Mesenchymal stem cell (in vitro differentiated cells and primary cell): ENCODE data around the gene LRCH4.
"Not testable (repeated sequence)": the region's sequence is repeated elsewhere in the genome, so short reads cannot be mapped to it uniquely, and the experiment has no call there.

Source experiments
- DNase-seq: peaks from one replicate; pipeline ENCODE4 v3.0.0-alpha.2; 2013
- H2AFZ ChIP-seq: one replicate; pipeline ENCODE4 v1.6.1; 2013; ENCODE audit warnings: low read depth, mild to moderate bottlenecking, control low read depth, inconsistent platforms, low read length, moderate library complexity
- H2AK5ac ChIP-seq: 2 replicates; pipeline ENCODE4 v1.6.1; 2013; ENCODE audit warnings: low read length, moderate library complexity, mild to moderate bottlenecking, inconsistent platforms; ENCODE audit not compliant: severe bottlenecking
- H2BK120ac ChIP-seq: one replicate; pipeline ENCODE4 v1.6.1; 2013; ENCODE audit warnings: low read depth, mild to moderate bottlenecking, inconsistent platforms, low read length, moderate library complexity
- H2BK12ac ChIP-seq, 2 experiments: one replicate each; pipeline ENCODE4 v1.6.1; 2013; ENCODE audit warnings: inconsistent platforms in 2 of 2, low read length in 2 of 2, mild to moderate bottlenecking in 2 of 2, moderate library complexity in 2 of 2, control low read depth in 1 of 2
- H2BK15ac ChIP-seq: one replicate; pipeline ENCODE4 v1.6.1; 2013; ENCODE audit warnings: mild to moderate bottlenecking, low read depth, inconsistent platforms; ENCODE audit not compliant: poor library complexity, severe bottlenecking
- H2BK5ac ChIP-seq: 2 replicates; pipeline ENCODE4 v1.6.1; 2013; ENCODE audit warnings: low read depth, mild to moderate bottlenecking, low read length, control low read depth, inconsistent platforms; ENCODE audit not compliant: poor library complexity, severe bottlenecking
- H3K14ac ChIP-seq, 2 experiments: one replicate each; pipeline ENCODE4 v1.6.1; 2013; ENCODE audit warnings: inconsistent platforms in 2 of 2, low read length in 2 of 2, control low read depth in 1 of 2, mild to moderate bottlenecking in 1 of 2, moderate library complexity in 1 of 2
- H3K18ac ChIP-seq, 2 experiments: one replicate each; pipeline ENCODE4 v1.6.1; 2013; ENCODE audit warnings: inconsistent platforms in 2 of 2, low read length in 2 of 2, control low read depth in 1 of 2, low read depth in 1 of 2, mild to moderate bottlenecking in 1 of 2
- H3K23ac ChIP-seq, 2 experiments: one replicate each; pipeline ENCODE4 v1.6.1; 2013; ENCODE audit warnings: inconsistent platforms in 2 of 2, low read length in 2 of 2, mild to moderate bottlenecking in 2 of 2, moderate library complexity in 2 of 2, control low read depth in 1 of 2
- H3K27ac ChIP-seq: 2 replicates; pipeline ENCODE4 v1.5.1; 2013; ENCODE audit warnings: mild to moderate bottlenecking, moderate library complexity, low read length, control low read depth, inconsistent platforms; ENCODE audit not compliant: poor library complexity, severe bottlenecking
- H3K27me3 ChIP-seq, 2 experiments: 2 replicates each; pipeline versions ENCODE4 v1.6.1 to v1.7.0; 2013; ENCODE audit warnings: low read length in 2 of 2, mild to moderate bottlenecking in 2 of 2, moderate library complexity in 2 of 2, control low read depth in 1 of 2, inconsistent platforms in 1 of 2; ENCODE audit not compliant: control insufficient read depth in 1 of 2, insufficient read depth in 1 of 2
- H3K36me3 ChIP-seq, 2 experiments: 2 replicates each; pipeline versions ENCODE4 v1.6.1 to v1.7.0; 2013; ENCODE audit warnings: low read length in 2 of 2, control low read depth in 1 of 2, inconsistent platforms in 1 of 2, low read depth in 1 of 2, mild to moderate bottlenecking in 1 of 2; ENCODE audit not compliant: insufficient read depth in 2 of 2, control insufficient read depth in 1 of 2
- H3K4ac ChIP-seq, 2 experiments: one replicate each; pipeline ENCODE4 v1.6.1; 2013; ENCODE audit warnings: inconsistent platforms in 2 of 2, low read length in 2 of 2, mild to moderate bottlenecking in 2 of 2, moderate library complexity in 2 of 2, control low read depth in 1 of 2, low read depth in 1 of 2
- H3K4me1 ChIP-seq: 2 replicates; pipeline ENCODE4 v1.6.1; 2013; ENCODE audit warnings: low read depth, low read length, control low read depth; ENCODE audit not compliant: control insufficient read depth, insufficient read depth
- H3K4me2 ChIP-seq: 2 replicates; pipeline ENCODE4 v1.6.1; 2013; ENCODE audit warnings: low read length, mild to moderate bottlenecking, inconsistent platforms; ENCODE audit not compliant: poor library complexity, severe bottlenecking
- H3K4me3 ChIP-seq, 2 experiments: 2 replicates each; pipeline versions ENCODE4 v1.5.1 to v1.7.0; 2013; ENCODE audit warnings: low read length in 2 of 2, mild to moderate bottlenecking in 2 of 2, control low read depth in 1 of 2, low read depth in 1 of 2; ENCODE audit not compliant: insufficient read depth in 1 of 2
- H3K79me1 ChIP-seq: replicated peaks from 2 replicates; pipeline ENCODE4 v1.6.1; 2013; ENCODE audit warnings: mild to moderate bottlenecking, control low read depth, low read length, inconsistent platforms; ENCODE audit not compliant: poor library complexity, severe bottlenecking
- H3K9ac ChIP-seq: 2 replicates; pipeline ENCODE4 v1.7.0; 2013; ENCODE audit warnings: mild to moderate bottlenecking, low read length, moderate library complexity
- H3K9me3 ChIP-seq: 2 replicates; pipeline ENCODE4 v1.7.0; 2013; ENCODE audit warnings: mild to moderate bottlenecking, low read length; ENCODE audit not compliant: control insufficient read depth
- H4K8ac ChIP-seq: one replicate; pipeline ENCODE4 v1.6.1; 2013; ENCODE audit warnings: inconsistent platforms, mild to moderate bottlenecking, low read length, moderate library complexity
- H4K91ac ChIP-seq: one replicate; pipeline ENCODE4 v1.6.1; 2013; ENCODE audit warnings: mild to moderate bottlenecking, low read length, inconsistent platforms
- WGBS: methylation state at CpG from one replicate; pipeline ENCODE4 v1.1.7; 2013; ENCODE audit warnings: mixed read lengths; 5-methylcytosine and 5-hydroxymethylcytosine counted together

Gene LRCH4

DNA sequence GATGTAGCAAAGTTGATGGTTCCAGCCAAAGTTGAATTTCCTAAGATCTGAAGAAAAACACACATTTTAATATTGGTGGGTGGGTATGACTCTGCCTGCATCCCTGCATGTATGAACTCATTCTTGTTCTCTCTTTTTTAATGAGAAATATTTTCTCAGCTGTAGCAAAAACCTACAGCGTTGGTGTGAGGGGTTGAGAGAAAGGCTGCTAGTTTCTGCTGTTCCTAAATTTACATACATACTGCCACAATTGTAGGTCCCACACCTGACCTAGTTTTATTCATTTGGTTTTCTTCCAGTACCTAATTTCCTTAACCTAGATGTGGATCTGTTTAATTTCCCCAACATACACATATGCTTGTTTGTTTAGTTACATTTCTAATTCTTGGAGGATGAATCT lies 42.3 kb downstream of the LRCH4 start:
- no CpG with 5 or more reads among the region's 1 CpG for WGBS
- Histone ChIP-seq H3K4ac (no peak overlapping the region), H2BK15ac (no peak overlapping the region), H3K9ac (no peak overlapping the region), H4K8ac (no peak overlapping the region), H4K91ac (no peak overlapping the region), H2AK5ac (no peak overlapping the region), H3K27ac (no peak overlapping the region), H2BK120ac (no peak overlapping the region), H3K79me1 (peaks cover 30% of the 10 kb centered on the region), H3K4me2 (no peak overlapping the region), H3K9me3 (no peaks in the 10 kb centered on the region), H2BK5ac (no peak overlapping the region), H3K4me3 (no peak overlapping the region), H3K4me1 (peaks cover 15% of the 10 kb centered on the region), H2BK12ac (no peak overlapping the region), H3K14ac (no peak overlapping the region), H3K36me3 (no peaks in the 10 kb centered on the region), H3K27me3 (no peaks in the 10 kb centered on the region), H3K18ac (no peak overlapping the region), H2AFZ (no peak overlapping the region), H3K23ac (no peak overlapping the region)
- DNase-seq = no peak

DNA sequence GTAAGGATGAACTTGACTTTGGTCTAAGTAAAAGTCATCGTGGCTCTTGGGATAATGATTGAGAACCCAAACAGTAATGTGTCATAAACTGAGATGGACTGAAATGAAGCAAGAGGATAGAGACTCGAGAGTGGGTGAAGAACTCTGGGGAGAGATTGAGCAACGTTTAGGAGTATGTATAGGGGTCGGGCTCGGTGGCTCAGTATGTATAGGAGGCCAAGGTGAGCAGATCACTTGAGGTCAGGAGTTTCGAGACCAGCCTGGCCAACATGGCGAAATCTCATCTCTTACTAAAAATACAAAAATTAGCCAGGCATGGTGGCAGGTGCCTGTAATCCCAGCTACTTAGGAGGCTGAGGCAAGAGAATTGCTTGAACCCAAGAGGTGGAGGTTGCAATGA lies 44.6 kb downstream of the LRCH4 start:
- H3K79me1 ChIP-seq = peaks cover 26% of the 10 kb centered on the region
- H3K23ac ChIP-seq, DNase-seq, H2AFZ ChIP-seq, H2BK120ac ChIP-seq, H3K27ac ChIP-seq, H3K9ac ChIP-seq, H2BK15ac ChIP-seq, H2BK12ac ChIP-seq, H3K4me3 ChIP-seq, H3K18ac ChIP-seq, H3K9me3 ChIP-seq, H2BK5ac ChIP-seq, H2AK5ac ChIP-seq, H4K91ac ChIP-seq, H3K14ac ChIP-seq, H3K4ac ChIP-seq, H3K27me3 ChIP-seq, H3K36me3 ChIP-seq, H3K4me2 ChIP-seq, H4K8ac ChIP-seq: not testable (repeated sequence)
- 68% methylated on average over 5 of the region's 7 CpGs for WGBS
- peaks cover 11% of the 10 kb centered on the region for H3K4me1 ChIP-seq

DNA sequence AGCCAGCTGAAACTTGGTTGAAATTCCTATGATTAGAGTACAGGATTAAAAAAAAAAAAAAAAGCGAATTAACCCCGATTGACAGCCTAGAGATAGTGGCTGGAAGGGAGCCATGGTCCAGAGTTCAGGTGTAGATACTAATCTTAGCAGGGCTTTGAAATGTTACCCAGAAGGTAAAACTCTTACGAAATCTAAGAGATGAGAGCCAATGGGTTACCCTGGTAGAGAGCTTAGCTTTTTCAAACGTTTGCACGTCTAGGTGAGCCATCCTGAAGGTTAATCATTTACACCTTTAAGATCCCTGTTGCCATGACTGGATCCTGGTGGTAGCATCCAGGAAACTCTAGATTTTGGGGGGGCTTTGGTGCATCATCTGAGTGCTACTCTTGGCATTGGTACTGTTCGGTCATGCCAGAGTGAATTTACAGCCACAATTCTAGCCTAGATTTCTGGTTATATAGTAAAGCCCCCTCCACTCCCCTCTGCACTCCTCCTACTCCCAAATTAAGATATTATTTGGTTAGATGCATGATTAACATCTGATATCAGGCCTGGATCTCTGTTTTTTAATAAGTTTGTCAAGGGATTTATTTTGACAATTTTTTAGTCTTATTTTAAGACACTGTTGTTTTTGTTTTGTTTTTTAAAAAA lies 45.7 kb downstream of the LRCH4 start:
- peaks cover 10% of the 10 kb centered on the region for H3K4me1 ChIP-seq
- no peak for DNase-seq
- peaks cover 26% of the 10 kb centered on the region for H3K79me1 ChIP-seq
- no peak overlapping the region for H2AK5ac ChIP-seq
- H2BK120ac ChIP-seq = no peak overlapping the region
- H3K9me3 ChIP-seq = no peaks in the 10 kb centered on the region
- no peak overlapping the region for H3K4ac ChIP-seq
- no peak overlapping the region for H2BK5ac ChIP-seq
- no peak overlapping the region for H3K23ac ChIP-seq
- no peak overlapping the region for H2AFZ ChIP-seq
- no peaks in the 10 kb centered on the region for H3K36me3 ChIP-seq
- H3K9ac ChIP-seq = peak overlapping the region; percentile 81
- WGBS = 48% methylated on average over 5 of the region's 6 CpGs
- no peak overlapping the region for H2BK15ac ChIP-seq
- H3K27me3 ChIP-seq = no peaks in the 10 kb centered on the region
- peak overlapping the region; percentile 100 for H3K4me2 ChIP-seq
- no peak overlapping the region for H3K27ac ChIP-seq
- no peak overlapping the region for H4K91ac ChIP-seq
- no peak overlapping the region for H4K8ac ChIP-seq
- peak overlapping the region; percentile 75 to 89 for H3K4me3 ChIP-seq
- H3K14ac ChIP-seq = no peak overlapping the region
- H2BK12ac ChIP-seq = no peak overlapping the region
- H3K18ac ChIP-seq = no peak overlapping the region

DNA sequence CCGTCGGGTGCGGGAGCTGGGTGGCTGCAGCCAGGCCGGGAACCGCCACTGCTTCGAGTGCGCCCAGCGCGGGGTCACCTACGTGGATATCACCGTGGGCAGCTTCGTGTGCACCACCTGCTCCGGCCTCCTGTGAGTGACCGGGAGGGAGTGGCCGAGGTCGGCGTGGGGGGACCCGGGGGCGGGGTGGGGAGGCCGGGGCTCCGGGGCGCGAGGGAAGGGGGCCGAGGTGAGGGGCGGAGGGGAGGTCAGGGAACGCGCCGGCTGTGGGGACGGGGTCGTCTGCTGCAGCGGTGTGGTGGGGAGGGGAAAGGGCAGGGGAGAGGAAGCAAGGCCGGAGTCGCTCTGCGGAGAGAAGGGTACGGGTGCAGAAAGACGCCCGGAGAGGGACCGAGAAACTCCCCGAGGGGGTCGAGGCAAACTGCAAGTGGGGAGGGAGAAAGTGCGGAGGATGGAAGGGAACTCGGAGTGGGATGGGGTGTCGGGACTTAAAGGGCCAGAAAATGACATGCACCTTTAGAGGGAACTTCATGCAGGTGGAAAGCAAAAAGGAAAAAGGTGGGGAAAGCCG lies 46.4 kb downstream of the LRCH4 start:
- Histone ChIP-seq H4K8ac (peak overlapping the region; percentile 4), H3K9me3 (no peaks in the 10 kb centered on the region), H2BK5ac (no peak overlapping the region), H2BK15ac (peak overlapping the region; percentile 82), H3K79me1 (peaks cover 25% of the 10 kb centered on the region), H2AK5ac (no peak overlapping the region), H3K23ac (peak overlapping the region in 1 of 2 experiments; percentile 89), H3K36me3 (no peaks in the 10 kb centered on the region), H3K4ac (peak overlapping the region; percentile 45 to 81), H3K4me3 (peak overlapping the region; percentile 75 to 89), H4K91ac (no peak overlapping the region), H3K27me3 (no peaks in the 10 kb centered on the region), H3K27ac (no peak overlapping the region), H3K4me2 (peak overlapping the region; percentile 100), H2BK120ac (no peak overlapping the region), H3K4me1 (peaks cover 10% of the 10 kb centered on the region), H3K14ac (peak overlapping the region in 1 of 2 experiments; percentile 55), H3K18ac (peak overlapping the region; percentile 33 to 89), H2BK12ac (no peak overlapping the region), H2AFZ (peak overlapping the region; percentile 90), H3K9ac (peak overlapping the region; percentile 81)
- 2% methylated on average over 39 of the region's 44 CpGs for WGBS
- DNase-seq = no peak
